ENCODE data around the gene CASP7. TPM values are rescaled to one million over a fixed set of nuclear protein-coding genes. Genes with fewer than 3 reads are reported as not detected.

The CASP7 gene
- 10 to 100 TPM; 18.6 to 34.0 (median 26.3) TPM for total RNA-seq

GRCh38 chr10:113679463-113680189, at the start of gene CASP7:
Gene CASP7, plus strand, starts transcription at chr10:113679912. Its CDS starts 17,582 bp downstream, at chr10:113697494.
- DNase-seq (ENCODE audit: low spot score) (peak; percentile 56), ATAC-seq (ENCODE audit: low FRiP score) (peak; percentile 90)
- TF ChIP-seq CTCF (IDR thresholded peaks at IDR 0.05): no peak

DNA sequence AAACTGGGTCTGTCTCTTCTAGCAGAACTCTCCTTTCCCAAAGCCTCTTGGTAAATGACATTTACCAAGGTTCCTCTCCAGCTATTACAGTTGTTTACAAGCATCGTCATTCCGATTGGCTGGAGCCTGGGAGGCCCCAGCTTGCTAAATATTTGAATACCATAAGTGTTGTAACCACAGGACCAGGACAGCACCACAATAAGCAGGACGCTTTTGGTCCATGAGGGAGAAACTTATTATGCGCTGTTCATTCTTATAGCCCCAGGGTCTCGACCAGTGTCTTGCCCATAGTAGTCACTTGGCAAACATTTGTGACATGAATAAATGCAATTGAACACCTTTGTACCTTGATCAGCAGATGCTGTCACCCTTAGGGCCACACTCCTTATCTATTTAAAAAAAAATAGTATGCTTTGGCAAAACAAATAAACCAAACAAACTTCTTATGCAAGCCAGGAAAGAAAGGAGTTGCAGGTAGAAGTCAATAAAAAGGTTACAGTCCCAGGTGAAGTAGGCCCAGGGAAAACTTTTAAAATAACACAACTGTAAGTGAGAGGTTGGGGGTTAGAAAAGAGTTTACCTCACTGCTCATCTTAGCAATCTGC, 48.7 kb upstream of the CASP7 start:
- DNase-seq (ENCODE audit: low spot score) (no peak), ATAC-seq (ENCODE audit: low FRiP score) (no peak)
- no peak for TF ChIP-seq CTCF (IDR thresholded peaks at IDR 0.05)

DNA sequence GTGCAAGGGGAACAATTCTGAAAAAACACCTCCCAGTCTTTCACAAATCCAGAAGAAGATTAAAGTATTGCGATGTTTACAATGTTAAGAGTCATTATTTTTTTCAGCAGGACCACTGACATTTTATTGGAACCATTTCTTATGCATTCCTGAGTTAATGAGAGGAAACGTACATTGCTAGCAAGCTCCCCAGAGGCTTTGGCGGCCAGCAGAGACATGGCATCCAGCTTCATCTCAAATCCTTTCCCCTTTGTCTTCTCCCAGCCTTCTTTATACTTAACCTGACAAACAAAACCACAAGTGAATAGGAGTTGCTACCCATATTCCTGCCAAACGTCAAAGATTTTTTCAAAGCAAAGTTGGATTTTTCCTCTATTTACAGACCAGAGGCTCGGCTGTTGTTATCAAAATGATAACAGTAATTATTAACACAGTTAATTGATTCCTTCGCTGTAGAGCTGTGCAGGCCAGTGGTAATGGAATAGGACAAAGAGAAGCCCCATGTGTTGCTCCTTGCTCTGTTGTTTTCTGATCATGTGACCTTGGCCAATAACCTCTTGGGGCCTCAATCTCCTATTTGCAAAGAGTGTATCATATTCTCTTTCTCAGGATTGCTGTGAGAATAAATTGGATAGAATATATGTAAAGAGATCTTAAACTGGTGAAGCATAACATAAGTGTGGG, 47.9 kb upstream of the CASP7 start:
- ATAC-seq (ENCODE audit: low FRiP score): no peak
- TF ChIP-seq CTCF (IDR thresholded peaks at IDR 0.05): no peak
- no peak for DNase-seq (ENCODE audit: low spot score)

DNA sequence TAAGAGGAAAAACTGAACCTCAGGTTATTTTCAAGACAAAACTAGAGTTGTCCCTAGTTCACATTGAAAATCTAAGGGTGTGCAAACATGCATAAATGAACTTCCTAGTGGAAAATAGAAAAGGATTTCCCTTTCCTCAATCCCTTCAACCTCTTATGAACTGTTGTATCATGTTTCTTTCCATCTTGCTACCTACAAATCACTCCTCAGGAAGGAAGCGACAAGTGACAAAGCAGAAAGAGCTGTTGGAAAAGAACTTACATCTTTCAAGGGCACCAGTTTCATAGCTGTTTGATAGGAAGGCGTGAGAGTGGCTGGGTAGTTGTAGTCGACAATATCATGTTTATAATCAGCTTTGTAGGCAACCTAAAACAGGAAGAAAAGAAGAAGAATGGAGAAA, 39.7 kb upstream of the CASP7 start:
- ATAC-seq (ENCODE audit: low FRiP score) (no peak), DNase-seq (ENCODE audit: low spot score) (no peak)
- no peak for TF ChIP-seq CTCF (IDR thresholded peaks at IDR 0.05)

- no peak for TF ChIP-seq CTCF (IDR thresholded peaks at IDR 0.05)
- ATAC-seq (ENCODE audit: low FRiP score) (no peak), DNase-seq (ENCODE audit: low spot score) (no peak)
These were observed 38.0 kb upstream of the CASP7 start for GRCh38 chr10:113641702-113642101.

- no peak for ATAC-seq (ENCODE audit: low FRiP score)
- TF ChIP-seq CTCF (IDR thresholded peaks at IDR 0.05): no peak
- no peak for DNase-seq (ENCODE audit: low spot score)
These were observed 36.5 kb upstream of the CASP7 start for GRCh38 chr10:113643183-113643582.
